Stomach (tissue), 9 donors: ENCODE results near the gene PAX5. TPM values are rescaled to one million over a fixed set of nuclear protein-coding genes. Genes with fewer than 3 reads are reported as not detected.

Experiments
- DNase-seq, 2 donors: peaks; one replicate each; pipeline versions ENCODE4 v3.0.0 to v3.0.0-alpha.2; 2013 to 2019
- H3K27ac ChIP-seq, 5 donors: fragments of 200-600 bp in 4 of 5; sonication (generic) in 4 of 5; one replicate each; pipeline ENCODE4 v1.5.1; 2013 to 2019; ENCODE audit warnings: mild to moderate bottlenecking in 1 of 5, moderate library complexity in 1 of 5
- H3K27me3 ChIP-seq, 3 donors: fragments of 200-600 bp; sonication (generic); one replicate each; pipeline ENCODE4 v1.5.1; 2017 to 2019; ENCODE audit warnings: mixed run types in 1 of 3
- H3K36me3 ChIP-seq, 4 donors: fragments of 200-600 bp; sonication (generic); 1 replicate in 3 of 4; 2 replicates in 1 of 4; pipeline ENCODE4 v1.5.1; 2016 to 2019
- H3K4me1 ChIP-seq, 4 donors: fragments of 200-600 bp; sonication (generic); one replicate each; pipeline ENCODE4 v1.5.1; 2016 to 2019
- H3K4me3 ChIP-seq, 4 donors: fragments of 200-600 bp; sonication (generic) in 3 of 4; one replicate each; pipeline ENCODE4 v1.5.1; 2016 to 2019; ENCODE audit warnings: mild to moderate bottlenecking in 1 of 4
- H3K9me3 ChIP-seq, 4 donors: fragments of 200-600 bp; sonication (generic); one replicate each; pipeline ENCODE4 v1.5.1; 2016 to 2019
- CTCF ChIP-seq, 7 experiments: fragments of 450-650 bp in 4 of 7; fragments of 200-600 bp in 3 of 7; sonication (generic) in 3 of 7; IDR thresholded peaks; one replicate each; pipeline ENCODE4 v1.5.1; 2016 to 2019; ENCODE audit warnings: antibody characterized with exemption in 7 of 7, control low read depth in 2 of 7, mild to moderate bottlenecking in 1 of 7
- EP300 ChIP-seq: sonication (generic); formaldehyde crosslinking; IDR thresholded peaks from one replicate; pipeline ENCODE4 v1.6.1; 2017; ENCODE audit warnings: antibody characterized with exemption
- POLR2A ChIP-seq, 4 donors: fragments of 450-650 bp; IDR thresholded peaks; one replicate each; pipeline ENCODE4 v1.6.1; 2016; ENCODE audit warnings: antibody characterized with exemption in 4 of 4, control low read depth in 2 of 4, mild to moderate bottlenecking in 1 of 4, moderate library complexity in 1 of 4
- POLR2AphosphoS5 ChIP-seq, 3 donors: sonication (generic); formaldehyde crosslinking; IDR thresholded peaks; one replicate each; pipeline ENCODE4 v1.6.1; 2016; ENCODE audit warnings: antibody characterized with exemption in 3 of 3
- WGBS, 5 donors: extraction: QIAGEN DNeasy Blood & Tissue Kit in 3 of 5; methylation state at CpG; one replicate each; pipeline versions ENCODE4 v1.1.5 to v1.1.7; 2013 to 2018; 5-methylcytosine and 5-hydroxymethylcytosine counted together
- intact Hi-C: fragments of 100-400 bp; cut with DNase I; formaldehyde crosslinking; loops from one replicate; pipeline ENCODE4 v1.15.1; 2023; ENCODE audit warnings: low total_unique reads
- polyA plus RNA-seq, 3 donors: library from polyadenylated mRNA; stranded (reverse); fragments of 200-250 nt; gene quantifications; one replicate each; pipeline ENCODE4 v1.2.3, GENCODE V29; 2013
- total RNA-seq, 5 donors: library from RNA; depleted of rRNA; stranded (reverse); fragments of >200 nt; gene quantifications; one replicate each; pipeline versions ENCODE4 v1.1.0 to v1.2.3, GENCODE V29; 2014 to 2016
- donor health status: healthy with polysubstance abuse.
- donor health status: Bipolar disorder and iron deficiency.
- donor health status: healthy.

The PAX5 gene
- total and polyA plus RNA-seq, 8 donors = 0.43 to 1.3 TPM; not detected in 6

GRCh38 chr9:36874261-36874660 is 159.8 kb downstream of the PAX5 start:
- Histone ChIP-seq H3K27me3 (peaks cover 0 to 12% (median 0%) of the 10 kb centered on the region in 3 donors), H3K4me3 (no peak overlapping the region), H3K36me3 (no peaks in the 10 kb centered on the region), H3K4me1 (peaks cover 0 to 7% (median 5%) of the 10 kb centered on the region in 4 donors), H3K27ac (no peak overlapping the region), H3K9me3 (no peaks in the 10 kb centered on the region)
- intact Hi-C loops = no loop called here
- 86 to 96% (median 92%) methylated on average over 3 of the region's 3 CpGs for whole genome bisulfite sequencing, 5 donors
- DNase-seq = no peak
- TF ChIP-seq POLR2A (IDR thresholded peaks at IDR 0.05) (no peak), POLR2AphosphoS5 (IDR thresholded peaks at IDR 0.05) (no peak), EP300 (no peak), CTCF (IDR thresholded peaks at IDR 0.05) (no peak)

- peak; percentile 81 to 89 for DNase-seq
- H3K36me3 ChIP-seq = no peaks in the 10 kb centered on the region
- H3K9me3 ChIP-seq = no peaks in the 10 kb centered on the region
- peaks cover 3 to 14% (median 6%) of the 10 kb centered on the region in 4 donors for H3K4me1 ChIP-seq
- intact Hi-C loops = no loop called here
- H3K4me3 ChIP-seq = no peak overlapping the region
- no peak overlapping the region for H3K27ac ChIP-seq
- TF ChIP-seq CTCF (IDR thresholded peaks at IDR 0.05) = peak in 5 of 7 experiments; percentile 73 to 81 (median 78)
- TF ChIP-seq POLR2A (IDR thresholded peaks at IDR 0.05) = no peak
- H3K27me3 ChIP-seq = peaks cover 0 to 6% (median 0%) of the 10 kb centered on the region in 3 donors
- 45 to 51% (median 50%) methylated on average over 8 of the region's 8 CpGs for WGBS, 5 donors
These were observed 160.7 kb downstream of the PAX5 start for GRCh38 chr9:36873247-36873875.

GRCh38 chr9:36872641-36873040 is 161.4 kb downstream of the PAX5 start:
- 54 to 82% (median 75%) methylated on average over 3 of the region's 3 CpGs for WGBS, 5 donors
- H3K9me3 ChIP-seq = no peaks in the 10 kb centered on the region
- intact Hi-C loops = no loop called here
- peaks cover 0 to 12% (median 5%) of the 10 kb centered on the region in 3 donors for H3K27me3 ChIP-seq
- TF ChIP-seq POLR2A (IDR thresholded peaks at IDR 0.05) (no peak), POLR2AphosphoS5 (IDR thresholded peaks at IDR 0.05) (no peak), EP300 (no peak), CTCF (IDR thresholded peaks at IDR 0.05) (no peak)
- no peak for DNase-seq
- H3K36me3 ChIP-seq = no peaks in the 10 kb centered on the region
- H3K27ac ChIP-seq = no peak overlapping the region
- no peak overlapping the region for H3K4me3 ChIP-seq
- peaks cover 6 to 19% (median 9%) of the 10 kb centered on the region in 4 donors for H3K4me1 ChIP-seq

- H3K36me3 ChIP-seq = no peaks in the 10 kb centered on the region
- H3K9me3 ChIP-seq = no peaks in the 10 kb centered on the region
- peaks cover 6 to 29% (median 18%) of the 10 kb centered on the region in 4 donors for H3K4me1 ChIP-seq
- intact Hi-C loops = no loop called here
- peaks cover 0 to 14% (median 5%) of the 10 kb centered on the region in 3 donors for H3K27me3 ChIP-seq
- H3K27ac ChIP-seq = no peak overlapping the region
- DNase-seq = no peak
- 85 to 93% (median 91%) methylated on average over 2 of the region's 2 CpGs; no CpG with 5 or more reads in 1 of the 5 donors for WGBS, 5 donors
- no peak overlapping the region for H3K4me3 ChIP-seq
- TF ChIP-seq CTCF (IDR thresholded peaks at IDR 0.05) = no peak
These were observed 162.5 kb downstream of the PAX5 start for GRCh38 chr9:36871606-36872005.
